ENCODE results near the gene CFAP61. TPM values are rescaled to one million over a fixed set of nuclear protein-coding genes. Genes with fewer than 3 reads are reported as not detected.

Gene CFAP61
- total and polyA plus RNA-seq, 2 experiments from 2014 or later: 1.0 TPM; not detected in 1

DNA sequence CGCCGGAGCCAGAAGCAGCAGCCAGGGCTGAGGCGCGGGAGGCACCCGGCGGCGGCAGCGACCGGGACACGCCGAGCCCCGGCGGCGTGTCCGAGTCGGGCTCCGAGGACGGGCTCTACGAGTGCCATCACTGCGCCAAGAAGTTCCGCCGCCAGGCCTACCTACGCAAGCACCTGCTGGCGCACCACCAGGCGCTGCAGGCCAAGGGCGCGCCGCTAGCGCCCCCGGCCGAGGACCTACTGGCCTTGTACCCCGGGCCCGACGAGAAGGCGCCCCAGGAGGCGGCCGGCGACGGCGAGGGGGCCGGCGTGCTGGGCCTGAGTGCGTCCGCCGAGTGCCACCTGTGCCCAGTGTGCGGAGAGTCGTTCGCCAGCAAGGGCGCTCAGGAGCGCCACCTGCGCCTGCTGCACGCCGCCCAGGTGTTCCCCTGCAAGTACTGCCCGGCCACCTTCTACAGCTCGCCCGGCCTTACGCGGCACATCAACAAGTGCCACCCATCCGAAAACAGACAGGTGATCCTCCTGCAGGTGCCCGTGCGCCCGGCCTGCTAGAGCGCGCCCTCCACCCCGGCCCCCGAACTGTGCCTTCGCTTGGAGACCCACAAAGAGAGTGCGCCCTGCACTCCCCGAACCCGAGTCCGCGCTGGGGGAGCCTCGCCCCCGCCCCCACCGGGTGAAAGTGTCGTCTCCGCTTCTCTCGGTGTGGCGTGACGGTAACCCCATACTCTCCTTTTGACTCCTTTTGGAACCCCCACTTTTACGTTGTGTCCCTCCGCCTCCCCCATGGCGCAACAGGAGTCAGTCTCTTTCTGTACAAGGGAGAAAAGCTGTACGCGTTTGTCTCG lies 317.1 kb downstream of the CFAP61 start:
- peak; percentile 17 for DNase-seq (ENCODE audit: low spot score)
- Histone ChIP-seq H3K27me3 (peaks cover 88% of the 10 kb centered on the region), H3K9me3 (ENCODE audit: low read depth) (no peaks in the 10 kb centered on the region), H3K4me1 (ENCODE audit: insufficient read depth) (peaks cover 18% of the 10 kb centered on the region), H4K20me1 (ENCODE audit: insufficient read depth, poor library complexity, severe bottlenecking) (no peaks in the 10 kb centered on the region), H3K4me3 (no peak overlapping the region), H3K9me2 (replicated peaks; ENCODE audit: insufficient read depth) (no peaks in the 10 kb centered on the region), H3K4me2 (peak overlapping the region; percentile 75), H3K27ac (no peak overlapping the region), H2AFZ (no peak overlapping the region), H3K36me3 (replicated peaks; ENCODE audit: insufficient read depth, low read depth) (no peaks in the 10 kb centered on the region), H3K79me2 (no peaks in the 10 kb centered on the region)
- WGBS (ENCODE audit: low lambda C conversion rate, missing lambda C conversion rate): 2% methylated on average over 63 of the region's 86 CpGs
- TF ChIP-seq, protein P1, sequence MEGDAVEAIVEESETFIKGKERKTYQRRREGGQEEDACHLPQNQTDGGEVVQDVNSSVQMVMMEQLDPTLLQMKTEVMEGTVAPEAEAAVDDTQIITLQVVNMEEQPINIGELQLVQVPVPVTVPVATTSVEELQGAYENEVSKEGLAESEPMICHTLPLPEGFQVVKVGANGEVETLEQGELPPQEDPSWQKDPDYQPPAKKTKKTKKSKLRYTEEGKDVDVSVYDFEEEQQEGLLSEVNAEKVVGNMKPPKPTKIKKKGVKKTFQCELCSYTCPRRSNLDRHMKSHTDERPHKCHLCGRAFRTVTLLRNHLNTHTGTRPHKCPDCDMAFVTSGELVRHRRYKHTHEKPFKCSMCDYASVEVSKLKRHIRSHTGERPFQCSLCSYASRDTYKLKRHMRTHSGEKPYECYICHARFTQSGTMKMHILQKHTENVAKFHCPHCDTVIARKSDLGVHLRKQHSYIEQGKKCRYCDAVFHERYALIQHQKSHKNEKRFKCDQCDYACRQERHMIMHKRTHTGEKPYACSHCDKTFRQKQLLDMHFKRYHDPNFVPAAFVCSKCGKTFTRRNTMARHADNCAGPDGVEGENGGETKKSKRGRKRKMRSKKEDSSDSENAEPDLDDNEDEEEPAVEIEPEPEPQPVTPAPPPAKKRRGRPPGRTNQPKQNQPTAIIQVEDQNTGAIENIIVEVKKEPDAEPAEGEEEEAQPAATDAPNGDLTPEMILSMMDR (IDR thresholded peaks at IDR 0.05; ENCODE audit: poor library complexity): no peak
- peak; percentile 72 for TF ChIP-seq EZH2 (IDR thresholded peaks at IDR 0.05; ENCODE audit: borderline replicate concordance)
- no peak for TF ChIP-seq EZH2phosphoT487 (IDR thresholded peaks at IDR 0.05; ENCODE audit: low read depth, severe bottlenecking, unreplicated experiment)

GRCh38 chr20:20370094-20370575 lies 317.8 kb downstream of the CFAP61 start:
- 11% methylated on average over 10 of the region's 10 CpGs for WGBS (ENCODE audit: low lambda C conversion rate, missing lambda C conversion rate)
- DNase-seq (ENCODE audit: low spot score): no peak
- Histone ChIP-seq H3K27me3 (peaks cover 88% of the 10 kb centered on the region), H3K79me2 (no peaks in the 10 kb centered on the region), H4K20me1 (ENCODE audit: insufficient read depth, poor library complexity, severe bottlenecking) (no peaks in the 10 kb centered on the region), H2AFZ (no peak overlapping the region), H3K9me2 (replicated peaks; ENCODE audit: insufficient read depth) (no peaks in the 10 kb centered on the region), H3K36me3 (replicated peaks; ENCODE audit: insufficient read depth, low read depth) (no peaks in the 10 kb centered on the region), H3K4me1 (ENCODE audit: insufficient read depth) (peaks cover 17% of the 10 kb centered on the region), H3K4me2 (peak overlapping the region; percentile 75), H3K4me3 (no peak overlapping the region), H3K9me3 (ENCODE audit: low read depth) (no peaks in the 10 kb centered on the region), H3K27ac (no peak overlapping the region)
- TF ChIP-seq EZH2phosphoT487 (IDR thresholded peaks at IDR 0.05; ENCODE audit: low read depth, severe bottlenecking, unreplicated experiment) (no peak), EZH2 (IDR thresholded peaks at IDR 0.05; ENCODE audit: borderline replicate concordance) (no peak)
- TF ChIP-seq, protein P1 (IDR thresholded peaks at IDR 0.05; ENCODE audit: poor library complexity): no peak

- Histone ChIP-seq H3K9me2 (replicated peaks; ENCODE audit: insufficient read depth) (no peaks in the 10 kb centered on the region), H4K20me1 (ENCODE audit: insufficient read depth, poor library complexity, severe bottlenecking) (no peaks in the 10 kb centered on the region), H3K4me2 (no peak overlapping the region), H3K27ac (no peak overlapping the region), H3K79me2 (no peaks in the 10 kb centered on the region), H3K4me1 (ENCODE audit: insufficient read depth) (peaks cover 17% of the 10 kb centered on the region), H3K4me3 (no peak overlapping the region), H3K9me3 (ENCODE audit: low read depth) (no peaks in the 10 kb centered on the region), H3K36me3 (replicated peaks; ENCODE audit: insufficient read depth, low read depth) (no peaks in the 10 kb centered on the region), H3K27me3 (peaks cover 88% of the 10 kb centered on the region), H2AFZ (no peak overlapping the region)
- TF ChIP-seq EZH2phosphoT487 (IDR thresholded peaks at IDR 0.05; ENCODE audit: low read depth, severe bottlenecking, unreplicated experiment) (no peak), EZH2 (IDR thresholded peaks at IDR 0.05; ENCODE audit: borderline replicate concordance) (peak; percentile 90)
- no peak for DNase-seq (ENCODE audit: low spot score)
- 20% methylated on average over 7 of the region's 7 CpGs for WGBS (ENCODE audit: low lambda C conversion rate, missing lambda C conversion rate)
These were observed 318.8 kb downstream of the CFAP61 start for GRCh38 chr20:20371083-20371482.

GRCh38 chr20:20371681-20372080 lies 319.3 kb downstream of the CFAP61 start:
- Histone ChIP-seq H3K27ac (no peak overlapping the region), H3K9me2 (replicated peaks; ENCODE audit: insufficient read depth) (no peaks in the 10 kb centered on the region), H3K4me2 (no peak overlapping the region), H3K27me3 (peaks cover 88% of the 10 kb centered on the region), H3K4me3 (no peak overlapping the region), H2AFZ (no peak overlapping the region), H3K9me3 (ENCODE audit: low read depth) (no peaks in the 10 kb centered on the region), H3K79me2 (no peaks in the 10 kb centered on the region), H3K36me3 (replicated peaks; ENCODE audit: insufficient read depth, low read depth) (no peaks in the 10 kb centered on the region), H3K4me1 (ENCODE audit: insufficient read depth) (peaks cover 17% of the 10 kb centered on the region), H4K20me1 (ENCODE audit: insufficient read depth, poor library complexity, severe bottlenecking) (no peaks in the 10 kb centered on the region)
- DNase-seq (ENCODE audit: low spot score): no peak
- peak; percentile 37 for TF ChIP-seq EZH2 (IDR thresholded peaks at IDR 0.05; ENCODE audit: borderline replicate concordance)
- TF ChIP-seq, protein P1 (IDR thresholded peaks at IDR 0.05; ENCODE audit: poor library complexity): no peak
- WGBS (ENCODE audit: low lambda C conversion rate, missing lambda C conversion rate): 15% methylated on average over 3 of the region's 3 CpGs
